Sigmoid colon (tissue), 4 donors: Measurements from ENCODE around the gene POLG2.

Source experiments
- EP300 ChIP-seq, 4 donors: sonication (generic); formaldehyde crosslinking; IDR thresholded peaks; one replicate each; pipeline ENCODE4 v1.6.1; 2017; ENCODE audit warnings: antibody characterized with exemption in 4 of 4
- POLR2AphosphoS5 ChIP-seq, 4 donors: sonication (generic); formaldehyde crosslinking; IDR thresholded peaks; one replicate each; pipeline ENCODE4 v1.6.1; 2017; ENCODE audit warnings: antibody characterized with exemption in 4 of 4
- TF ChIP-seq, protein P1 (sequence below), 4 experiments: fragments of 450-650 bp in 3 of 4; fragments of 200-600 bp in 1 of 4; IDR thresholded peaks; one replicate each; pipeline ENCODE4 v1.5.1; 2016 to 2019; ENCODE audit warnings: antibody characterized with exemption in 4 of 4, mild to moderate bottlenecking in 3 of 4, moderate library complexity in 2 of 4

DNA sequence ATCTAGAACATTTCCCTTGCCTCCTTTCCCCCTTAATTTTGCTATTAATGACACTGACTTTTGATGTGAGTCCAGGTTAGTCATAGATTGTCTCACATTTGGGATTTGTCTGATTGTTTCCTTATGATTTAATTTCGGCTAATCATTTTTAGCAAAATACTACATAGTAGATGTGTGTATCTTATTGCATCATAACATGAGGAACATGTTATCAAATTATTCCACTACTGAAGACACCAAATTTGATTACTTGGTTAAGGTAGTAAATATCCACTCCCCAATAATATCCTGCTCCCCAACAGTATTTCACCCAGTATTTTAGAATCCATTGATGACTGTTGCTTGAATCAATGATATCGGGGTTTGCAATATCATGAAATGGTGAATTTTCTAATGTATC, 2.7 kb downstream of the POLG2 start:
- TF ChIP-seq EP300 (IDR thresholded peaks at IDR 0.05) (no peak), POLR2AphosphoS5 (IDR thresholded peaks at IDR 0.05) (no peak)
- TF ChIP-seq, protein P1, sequence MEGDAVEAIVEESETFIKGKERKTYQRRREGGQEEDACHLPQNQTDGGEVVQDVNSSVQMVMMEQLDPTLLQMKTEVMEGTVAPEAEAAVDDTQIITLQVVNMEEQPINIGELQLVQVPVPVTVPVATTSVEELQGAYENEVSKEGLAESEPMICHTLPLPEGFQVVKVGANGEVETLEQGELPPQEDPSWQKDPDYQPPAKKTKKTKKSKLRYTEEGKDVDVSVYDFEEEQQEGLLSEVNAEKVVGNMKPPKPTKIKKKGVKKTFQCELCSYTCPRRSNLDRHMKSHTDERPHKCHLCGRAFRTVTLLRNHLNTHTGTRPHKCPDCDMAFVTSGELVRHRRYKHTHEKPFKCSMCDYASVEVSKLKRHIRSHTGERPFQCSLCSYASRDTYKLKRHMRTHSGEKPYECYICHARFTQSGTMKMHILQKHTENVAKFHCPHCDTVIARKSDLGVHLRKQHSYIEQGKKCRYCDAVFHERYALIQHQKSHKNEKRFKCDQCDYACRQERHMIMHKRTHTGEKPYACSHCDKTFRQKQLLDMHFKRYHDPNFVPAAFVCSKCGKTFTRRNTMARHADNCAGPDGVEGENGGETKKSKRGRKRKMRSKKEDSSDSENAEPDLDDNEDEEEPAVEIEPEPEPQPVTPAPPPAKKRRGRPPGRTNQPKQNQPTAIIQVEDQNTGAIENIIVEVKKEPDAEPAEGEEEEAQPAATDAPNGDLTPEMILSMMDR (IDR thresholded peaks at IDR 0.05), result no peak
